Measurements from ENCODE around the gene ECE1.

- TF ChIP-seq BHLHE40 (IDR thresholded peaks at IDR 0.05; ENCODE audit: borderline replicate concordance) (no peak), FOXM1 (IDR thresholded peaks at IDR 0.05; ENCODE audit: borderline replicate concordance) (no peak), FOXA1 (IDR thresholded peaks at IDR 0.05) (no peak), SP1 (IDR thresholded peaks at IDR 0.05) (no peak), HDGF (IDR thresholded peaks at IDR 0.05; ENCODE audit: borderline replicate concordance) (no peak), ARNT (IDR thresholded peaks at IDR 0.05) (no peak), L3MBTL2 (conservative IDR thresholded peaks at IDR 0.05) (no peak), TARDBP (IDR thresholded peaks at IDR 0.05) (no peak)
Observed at GRCh38 chr1:21255943-21256320, 34.3 kb downstream of the ECE1 start.

Data from HEK293T (cell line).